RWPE2 (cell line): ENCODE data around the gene ARPC4.

ENCODE experiments used
- ATAC-seq: fragments of 200-7000 bp; cut with Tn5 transposase; 3 replicates; pipeline ENCODE4 v1.9.1; 2021; ENCODE audit warnings: low read depth
- DNase-seq: peaks from one replicate; pipeline ENCODE4 v3.0.0-alpha.2; 2020; ENCODE audit warnings: low spot score
- H3K27ac ChIP-seq: fragments of 450-650 bp; 2 replicates; pipeline ENCODE4 v1.5.1; 2017; ENCODE audit warnings: mild to moderate bottlenecking; ENCODE audit not compliant: poor library complexity, severe bottlenecking
- H3K27me3 ChIP-seq: fragments of 250-450 bp; sonication (Bioruptor Pico); 2 replicates; pipeline ENCODE4 v1.5.1; 2021; ENCODE audit warnings: mild to moderate bottlenecking, moderate library complexity; ENCODE audit not compliant: insufficient read depth, poor library complexity, severe bottlenecking
- H3K36me3 ChIP-seq: fragments of 250-450 bp; sonication (Bioruptor Pico); 2 replicates; pipeline ENCODE4 v1.5.1; 2020; ENCODE audit warnings: low read depth, mild to moderate bottlenecking, moderate library complexity
- H3K4me1 ChIP-seq: fragments of 250-450 bp; sonication (Bioruptor Pico); 2 replicates; pipeline ENCODE4 v1.5.1; 2021; ENCODE audit warnings: mild to moderate bottlenecking, moderate library complexity; ENCODE audit not compliant: insufficient read depth, poor library complexity, severe bottlenecking
- H3K4me3 ChIP-seq: fragments of 250-450 bp; sonication (Bioruptor Pico); 2 replicates; pipeline ENCODE4 v1.5.1; 2021; ENCODE audit warnings: mild to moderate bottlenecking, moderate library complexity; ENCODE audit not compliant: severe bottlenecking
- H3K9me3 ChIP-seq: fragments of 250-450 bp; sonication (Bioruptor Pico); 2 replicates; pipeline ENCODE4 v1.5.1; 2021; ENCODE audit warnings: mild to moderate bottlenecking, moderate library complexity; ENCODE audit not compliant: severe bottlenecking
- TF ChIP-seq, protein P1 (sequence below): fragments of 450-650 bp; IDR thresholded peaks from one replicate; pipeline ENCODE4 v1.5.1; 2017; ENCODE audit warnings: mild to moderate bottlenecking, moderate library complexity; ENCODE audit not compliant: poor library complexity, severe bottlenecking

Gene ARPC4

DNA sequence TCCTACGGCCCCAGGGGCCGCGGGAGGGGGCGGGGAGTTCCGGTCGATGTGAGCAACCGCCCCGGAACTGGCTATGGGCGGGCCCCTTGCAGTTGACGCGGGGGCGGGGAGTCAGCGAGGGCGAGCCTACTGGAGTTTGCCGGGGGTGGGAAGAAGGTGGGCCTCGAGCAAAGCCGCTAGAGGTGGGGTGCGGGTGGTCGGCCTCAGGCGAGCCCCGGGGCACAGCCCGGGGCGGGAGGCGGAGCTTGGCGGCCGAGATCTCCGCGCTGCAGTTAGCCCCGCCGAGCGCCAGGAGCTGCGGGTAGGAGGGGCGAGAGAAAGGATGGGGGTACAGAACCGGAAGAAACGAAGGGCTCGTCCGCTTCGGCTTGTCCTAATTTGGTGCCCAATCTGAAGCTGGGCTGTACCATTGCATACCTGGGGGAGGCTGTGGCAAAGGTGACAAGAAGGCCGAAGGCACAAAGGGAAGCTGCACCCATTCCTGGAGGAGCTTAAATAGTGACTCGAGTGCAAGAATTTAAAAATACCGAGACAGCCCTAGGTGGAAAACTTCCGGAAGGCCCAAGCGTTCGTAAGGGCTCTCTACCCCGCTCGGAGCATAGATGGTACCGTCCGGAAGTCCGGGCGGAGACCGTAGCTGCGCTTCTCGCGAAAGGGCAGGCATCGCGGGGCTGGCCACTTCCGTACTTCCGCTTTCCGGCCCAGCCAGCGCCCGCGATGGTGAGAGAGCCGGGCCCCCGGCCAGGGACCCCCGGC, at the start of gene ARPC4, which contains the start of gene TADA3:
TSS of gene ARPC4 (plus strand) at position 678 of the 756 bp plus-strand sequence. CDS start at position 718, 40 bp downstream.
TSS of gene TADA3 (minus strand) at position 69 of the 756 bp plus-strand sequence. CDS start 1,007 bp downstream, outside the sequence.
- DNase-seq (peak; percentile 89), ATAC-seq (peak; percentile 87)
- Histone ChIP-seq H3K4me3 (peak within 1 kb of the TSS; percentile 72), H3K4me1 (peaks cover 2% of the 10 kb centered on the region), H3K36me3 (peaks cover 39% of the 10 kb centered on the region), H3K27ac (peak within 1 kb of the TSS; percentile 70), H3K9me3 (no peaks in the 10 kb centered on the region), H3K27me3 (no peaks in the 10 kb centered on the region)
- TF ChIP-seq, protein P1, sequence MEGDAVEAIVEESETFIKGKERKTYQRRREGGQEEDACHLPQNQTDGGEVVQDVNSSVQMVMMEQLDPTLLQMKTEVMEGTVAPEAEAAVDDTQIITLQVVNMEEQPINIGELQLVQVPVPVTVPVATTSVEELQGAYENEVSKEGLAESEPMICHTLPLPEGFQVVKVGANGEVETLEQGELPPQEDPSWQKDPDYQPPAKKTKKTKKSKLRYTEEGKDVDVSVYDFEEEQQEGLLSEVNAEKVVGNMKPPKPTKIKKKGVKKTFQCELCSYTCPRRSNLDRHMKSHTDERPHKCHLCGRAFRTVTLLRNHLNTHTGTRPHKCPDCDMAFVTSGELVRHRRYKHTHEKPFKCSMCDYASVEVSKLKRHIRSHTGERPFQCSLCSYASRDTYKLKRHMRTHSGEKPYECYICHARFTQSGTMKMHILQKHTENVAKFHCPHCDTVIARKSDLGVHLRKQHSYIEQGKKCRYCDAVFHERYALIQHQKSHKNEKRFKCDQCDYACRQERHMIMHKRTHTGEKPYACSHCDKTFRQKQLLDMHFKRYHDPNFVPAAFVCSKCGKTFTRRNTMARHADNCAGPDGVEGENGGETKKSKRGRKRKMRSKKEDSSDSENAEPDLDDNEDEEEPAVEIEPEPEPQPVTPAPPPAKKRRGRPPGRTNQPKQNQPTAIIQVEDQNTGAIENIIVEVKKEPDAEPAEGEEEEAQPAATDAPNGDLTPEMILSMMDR = no peak

DNA sequence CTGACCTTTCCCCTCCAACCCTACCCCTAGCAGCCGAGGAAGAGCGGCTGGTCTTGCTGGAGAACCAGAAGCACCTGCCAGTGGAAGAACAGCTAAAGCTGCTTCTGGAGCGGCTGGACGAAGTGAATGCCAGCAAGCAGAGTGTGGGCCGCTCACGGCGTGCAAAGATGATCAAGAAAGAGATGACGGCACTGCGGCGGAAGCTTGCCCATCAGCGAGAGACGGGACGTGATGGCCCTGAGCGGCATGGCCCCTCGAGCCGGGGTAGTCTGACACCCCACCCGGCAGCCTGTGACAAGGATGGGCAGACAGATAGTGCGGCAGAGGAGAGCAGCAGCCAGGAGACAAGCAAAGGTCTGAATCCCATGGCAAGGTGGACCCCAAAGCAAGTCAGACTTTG, 49.3 kb upstream of the ARPC4 start:
- no peak overlapping the region for H3K4me3 ChIP-seq
- DNase-seq (no peak), ATAC-seq (no peak)
- no peak overlapping the region for H3K27ac ChIP-seq
- H3K9me3 ChIP-seq = no peaks in the 10 kb centered on the region
- H3K36me3 ChIP-seq = peaks cover 85% of the 10 kb centered on the region
- H3K27me3 ChIP-seq = no peaks in the 10 kb centered on the region
- no peaks in the 10 kb centered on the region for H3K4me1 ChIP-seq
- TF ChIP-seq, protein P1 = no peak

DNA sequence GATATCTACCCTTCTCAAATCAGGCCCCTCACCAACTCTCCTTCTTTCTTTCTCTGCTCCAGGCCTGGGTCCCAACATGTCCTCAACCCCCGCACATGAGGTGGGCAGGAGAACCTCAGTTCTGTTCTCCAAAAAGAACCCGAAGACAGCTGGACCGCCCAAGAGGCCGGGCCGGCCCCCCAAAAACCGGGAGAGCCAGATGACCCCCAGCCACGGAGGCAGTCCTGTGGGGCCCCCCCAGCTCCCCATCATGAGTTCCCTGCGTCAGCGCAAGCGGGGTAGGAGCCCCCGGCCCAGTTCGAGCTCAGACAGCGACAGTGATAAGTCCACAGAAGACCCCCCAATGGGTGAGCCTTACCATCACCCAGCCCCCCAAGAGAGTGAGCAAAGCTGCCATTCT, 48.7 kb upstream of the ARPC4 start:
- TF ChIP-seq, protein P1 = no peak
- ATAC-seq = no peak
- Histone ChIP-seq H3K27me3 (no peaks in the 10 kb centered on the region), H3K4me1 (no peaks in the 10 kb centered on the region), H3K27ac (no peak overlapping the region), H3K9me3 (no peaks in the 10 kb centered on the region), H3K36me3 (peaks cover 79% of the 10 kb centered on the region), H3K4me3 (no peak overlapping the region)
- no peak for DNase-seq

DNA sequence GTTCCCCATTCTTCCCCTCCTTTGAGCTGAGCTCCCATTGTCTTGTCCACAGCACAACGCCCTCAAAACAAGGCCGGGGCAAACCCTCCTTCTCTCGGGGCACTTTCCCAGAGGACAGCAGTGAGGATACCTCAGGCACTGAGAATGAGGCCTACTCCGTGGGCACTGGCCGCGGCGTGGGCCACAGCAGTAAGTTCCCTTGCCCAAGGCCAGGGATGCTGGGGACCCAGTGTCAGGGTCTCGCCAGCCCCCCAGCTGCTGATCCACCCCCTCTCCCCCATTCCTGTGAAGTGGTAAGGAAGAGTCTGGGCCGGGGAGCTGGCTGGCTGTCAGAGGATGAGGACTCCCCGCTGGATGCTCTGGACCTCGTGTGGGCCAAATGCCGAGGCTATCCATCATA, 47.4 kb upstream of the ARPC4 start:
- ATAC-seq (no peak), DNase-seq (no peak)
- no peaks in the 10 kb centered on the region for H3K9me3 ChIP-seq
- H3K4me1 ChIP-seq = no peaks in the 10 kb centered on the region
- H3K27ac ChIP-seq = no peak overlapping the region
- TF ChIP-seq, protein P1 = no peak
- peaks cover 65% of the 10 kb centered on the region for H3K36me3 ChIP-seq
- H3K27me3 ChIP-seq = no peaks in the 10 kb centered on the region
- H3K4me3 ChIP-seq = no peak overlapping the region

DNA sequence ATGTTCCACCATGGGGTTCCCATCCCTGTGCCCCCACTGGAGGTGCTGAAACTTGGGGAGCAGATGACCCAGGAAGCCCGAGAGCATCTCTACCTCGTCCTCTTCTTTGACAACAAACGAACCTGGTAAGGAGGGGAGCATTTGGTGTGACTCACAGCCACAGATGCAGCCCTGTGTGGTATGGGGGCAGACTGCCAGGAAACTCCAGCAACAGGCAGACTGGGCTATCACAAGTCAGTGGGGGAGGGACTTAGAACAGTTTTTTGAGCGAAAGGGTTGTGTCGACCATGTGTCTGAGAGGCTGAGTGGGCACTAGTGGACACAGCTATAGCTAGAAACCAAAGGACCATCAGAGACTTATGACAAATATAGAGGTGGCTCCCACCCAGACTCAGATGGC, 46.6 kb upstream of the ARPC4 start:
- ATAC-seq = no peak
- peaks cover 60% of the 10 kb centered on the region for H3K36me3 ChIP-seq
- TF ChIP-seq, protein P1 = no peak

More for the DNA sequence above, 46.6 kb upstream of the ARPC4 start:
- no peak for DNase-seq
- H3K27ac ChIP-seq = no peak overlapping the region
- no peaks in the 10 kb centered on the region for H3K27me3 ChIP-seq
- no peaks in the 10 kb centered on the region for H3K4me1 ChIP-seq
- H3K4me3 ChIP-seq = no peak overlapping the region
- no peaks in the 10 kb centered on the region for H3K9me3 ChIP-seq
